Karpas-422 (cell line): ENCODE results near the gene TMEM184A. TPM values are rescaled to one million over a fixed set of nuclear protein-coding genes. Genes with fewer than 3 reads are reported as not detected.

Experiments
- DNase-seq: peaks from one replicate; pipeline ENCODE4 v3.0.0-alpha.2; 2015
- H2AFZ ChIP-seq: fragments of 200-600 bp; sonication (generic); 2 replicates; pipeline ENCODE4 v1.6.1; 2014; ENCODE audit warnings: antibody characterized with exemption, low read length, mixed read lengths
- H3K27ac ChIP-seq: fragments of 200-600 bp; sonication (generic); 2 replicates; pipeline ENCODE4 v1.5.1; 2014; ENCODE audit warnings: mild to moderate bottlenecking, low read length, moderate library complexity
- H3K27me3 ChIP-seq: fragments of 200-600 bp; sonication (generic); 2 replicates; pipeline ENCODE4 v1.6.1; 2014; ENCODE audit warnings: low read length, mixed read lengths
- H3K36me3 ChIP-seq: fragments of 200-600 bp; sonication (generic); 2 replicates; pipeline ENCODE4 v1.6.1; 2014; ENCODE audit warnings: low read length, mixed read lengths; ENCODE audit not compliant: insufficient read depth
- H3K4me1 ChIP-seq: fragments of 200-600 bp; sonication (generic); 2 replicates; pipeline ENCODE4 v1.6.1; 2014; ENCODE audit warnings: mild to moderate bottlenecking, low read length, mixed read lengths
- H3K4me2 ChIP-seq: fragments of 200-600 bp; sonication (generic); 2 replicates; pipeline ENCODE4 v1.6.1; 2014; ENCODE audit warnings: low read length, low read depth, mild to moderate bottlenecking; ENCODE audit not compliant: poor library complexity, severe bottlenecking
- H3K4me3 ChIP-seq: fragments of 200-600 bp; sonication (generic); 2 replicates; pipeline ENCODE4 v1.5.1; 2014; ENCODE audit warnings: mild to moderate bottlenecking, antibody characterized with exemption, low read length, mixed read lengths
- H3K79me2 ChIP-seq: fragments of 200-600 bp; sonication (generic); 2 replicates; pipeline ENCODE4 v1.6.1; 2014; ENCODE audit warnings: mild to moderate bottlenecking, low read length, mixed read lengths
- H3K9ac ChIP-seq: fragments of 200-600 bp; sonication (generic); 2 replicates; pipeline ENCODE4 v1.6.0; 2014; ENCODE audit warnings: low read length
- H3K9me2 ChIP-seq: fragments of 200-600 bp; sonication (generic), shearing (Covaris generic); replicated peaks from 2 replicates; pipeline ENCODE4 v1.6.0; 2014; ENCODE audit warnings: mild to moderate bottlenecking, low read length, moderate library complexity; ENCODE audit not compliant: insufficient read depth
- H3K9me3 ChIP-seq: fragments of 300-700, 200-600 bp; sonication (generic); 2 replicates; pipeline ENCODE4 v1.6.1; 2014; ENCODE audit warnings: low read length, mixed read lengths
- H4K20me1 ChIP-seq: fragments of 200-600 bp; sonication (generic); 2 replicates; pipeline ENCODE4 v1.6.1; 2014; ENCODE audit warnings: mild to moderate bottlenecking, antibody characterized with exemption, low read length, low read depth; ENCODE audit not compliant: insufficient read depth
- total RNA-seq: library from RNA; depleted of rRNA; stranded (reverse); fragments of >200 nt; shearing (Covaris generic); gene quantifications from 2 replicates; pipeline ENCODE4 v1.2.3, GENCODE V29; 2014; ENCODE audit warnings: low replicate concordance

Gene TMEM184A
- total RNA-seq, 1 experiment from 2014 or later = not detected

DNA sequence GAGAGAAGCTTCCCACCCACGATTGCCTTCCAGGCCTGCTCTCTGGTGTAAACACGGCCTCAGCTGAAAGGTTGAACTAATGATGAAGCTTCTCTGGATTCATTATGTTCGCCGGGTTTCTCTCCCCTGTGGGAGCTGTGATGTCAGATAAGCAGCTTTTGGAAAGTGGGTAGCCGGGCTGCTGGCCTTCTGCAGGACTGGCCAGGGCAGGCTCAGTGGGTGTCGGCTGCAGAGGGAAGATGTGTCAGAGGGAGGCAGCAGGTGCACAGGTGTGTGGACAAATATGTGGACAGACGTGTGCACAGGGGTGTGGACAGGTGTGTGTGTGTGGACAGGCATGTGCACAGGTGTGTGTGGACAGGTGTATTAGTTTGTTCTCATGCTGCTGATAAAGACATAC is 42.3 kb upstream of the TMEM184A start:
- H3K27me3 ChIP-seq = no peaks in the 10 kb centered on the region
- H3K4me3 ChIP-seq = no peak overlapping the region
- H4K20me1 ChIP-seq = no peaks in the 10 kb centered on the region; the same call in 1 of the 2 replicates

DNA sequence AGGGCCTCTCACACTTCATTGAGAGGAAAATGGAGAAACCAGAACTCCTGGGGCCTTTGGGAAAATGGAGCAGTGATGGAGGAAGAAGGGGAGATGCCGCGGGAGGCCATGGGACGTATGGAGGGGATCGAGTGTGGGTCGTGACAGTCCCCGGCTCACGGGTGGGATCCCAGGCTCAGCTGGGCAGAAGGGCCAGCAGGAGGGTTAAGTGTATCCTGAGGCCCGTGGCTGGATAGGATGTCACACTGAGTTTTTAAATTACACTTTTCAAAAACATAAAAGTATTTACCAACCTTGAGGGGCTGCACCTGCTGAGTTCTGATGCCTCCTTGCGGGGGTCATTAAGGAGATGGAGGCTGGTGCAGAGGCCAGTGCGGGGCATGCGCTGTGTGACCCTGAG is 41.8 kb upstream of the TMEM184A start:
- Histone ChIP-seq H3K27ac (no peak overlapping the region), H4K20me1 (peaks cover 5% of the 10 kb centered on the region; the same call in 1 of the 2 replicates), H3K4me3 (no peak overlapping the region), H3K4me1 (no peaks in the 10 kb centered on the region), H3K9me2 (no peaks in the 10 kb centered on the region), H3K27me3 (no peaks in the 10 kb centered on the region), H3K79me2 (no peaks in the 10 kb centered on the region), H2AFZ (no peak overlapping the region), H3K4me2 (no peak overlapping the region), H3K9me3 (no peaks in the 10 kb centered on the region), H3K9ac (no peak overlapping the region), H3K36me3 (no peaks in the 10 kb centered on the region)
- DNase-seq = no peak

More for the DNA sequence above, 42.3 kb upstream of the TMEM184A start:
- Histone ChIP-seq H3K4me1 (no peaks in the 10 kb centered on the region), H3K36me3 (no peaks in the 10 kb centered on the region), H3K9me3 (no peaks in the 10 kb centered on the region), H3K9ac (no peak overlapping the region), H2AFZ (no peak overlapping the region), H3K27ac (no peak overlapping the region), H3K9me2 (no peaks in the 10 kb centered on the region), H3K4me2 (no peak overlapping the region), H3K79me2 (no peaks in the 10 kb centered on the region)
- DNase-seq = no peak

DNA sequence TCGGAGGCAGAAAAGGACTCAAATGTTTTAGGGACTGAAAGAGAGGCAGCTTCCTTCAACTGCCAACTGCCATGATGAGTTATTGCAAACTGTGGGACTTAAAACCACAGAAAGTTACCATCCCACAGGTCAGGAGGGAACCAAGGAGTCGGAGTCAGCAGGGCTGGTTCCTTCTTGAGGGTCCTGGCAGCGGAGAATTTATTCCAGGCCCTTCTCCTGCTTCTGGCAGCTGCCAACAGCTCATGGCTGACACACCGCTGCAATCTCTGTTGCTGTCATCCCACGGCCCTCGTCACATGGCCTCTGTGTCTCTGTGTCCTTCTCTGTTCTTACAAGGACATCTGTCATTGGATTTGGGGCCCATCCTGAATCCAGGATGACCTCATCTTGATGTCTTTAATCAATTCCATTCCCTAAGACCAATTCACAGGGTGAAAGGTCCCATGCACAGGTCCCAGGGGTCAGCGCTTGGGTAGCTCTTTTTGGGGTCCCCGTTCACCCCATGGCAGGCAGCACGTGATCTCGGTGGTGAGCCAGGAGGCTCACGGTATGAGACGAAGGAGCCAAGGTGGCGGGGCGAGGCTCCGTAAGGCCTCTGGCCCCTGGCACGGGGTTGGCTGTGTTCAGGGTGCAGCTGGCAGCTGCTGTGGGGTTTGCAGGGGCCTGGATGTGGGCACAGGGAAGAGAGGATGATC is 41.2 kb upstream of the TMEM184A start:
- Histone ChIP-seq H3K4me2 (no peak overlapping the region), H3K9me3 (no peaks in the 10 kb centered on the region), H3K27me3 (no peaks in the 10 kb centered on the region)

DNA sequence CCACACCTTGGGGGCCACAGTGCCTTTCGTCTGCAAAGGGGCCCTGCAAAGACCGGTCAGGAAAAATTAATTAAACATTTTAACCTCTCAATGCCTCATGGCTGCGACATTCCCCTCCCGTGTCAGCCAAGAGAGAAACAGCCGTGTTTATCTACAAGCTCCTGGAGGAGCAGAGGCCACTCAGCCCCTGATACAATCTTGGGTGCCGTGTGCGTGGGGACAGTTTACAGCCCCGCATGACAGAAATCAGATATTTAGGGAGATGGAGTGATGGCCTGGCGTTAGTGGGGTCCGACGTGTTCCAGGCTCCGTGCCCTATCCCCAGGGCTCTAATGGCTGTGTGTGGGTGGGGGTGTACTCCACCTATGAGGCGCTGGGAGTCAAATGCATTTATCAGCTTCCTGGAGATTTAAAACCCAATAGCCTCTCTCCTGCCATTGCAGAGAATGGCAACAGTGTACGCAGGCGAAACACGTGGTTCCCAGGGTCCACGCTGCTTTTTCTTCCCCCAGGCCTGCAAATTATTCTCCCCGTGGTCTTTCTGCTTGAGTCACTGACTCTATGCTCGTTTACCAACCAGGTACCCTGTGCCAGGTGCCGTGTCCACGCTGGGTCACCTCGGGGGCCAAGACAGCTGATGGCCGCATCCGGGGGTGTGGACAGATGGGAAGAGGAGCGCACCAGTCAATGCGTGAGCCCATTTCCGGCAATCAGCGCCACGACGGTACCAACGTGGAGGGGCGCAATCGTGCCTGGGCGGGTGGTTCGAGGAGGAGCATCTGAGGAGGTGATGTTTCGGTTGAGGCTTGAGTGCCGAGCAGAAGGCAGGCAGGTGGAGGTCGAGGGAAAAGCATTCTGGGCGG is 40.4 kb upstream of the TMEM184A start:
- no peaks in the 10 kb centered on the region for H3K27me3 ChIP-seq
- no peaks in the 10 kb centered on the region for H3K9me3 ChIP-seq
- no peaks in the 10 kb centered on the region for H3K4me1 ChIP-seq
- peaks cover 6% of the 10 kb centered on the region; the same call in 1 of the 2 replicates for H4K20me1 ChIP-seq
- no peaks in the 10 kb centered on the region for H3K36me3 ChIP-seq
- DNase-seq = no peak
- H3K9ac ChIP-seq = no peak overlapping the region
- no peak overlapping the region for H3K4me2 ChIP-seq
- H2AFZ ChIP-seq = no peak overlapping the region
- no peaks in the 10 kb centered on the region for H3K9me2 ChIP-seq
- H3K4me3 ChIP-seq = no peak overlapping the region
- no peak overlapping the region for H3K27ac ChIP-seq
- no peaks in the 10 kb centered on the region for H3K79me2 ChIP-seq

More for the DNA sequence above, 41.2 kb upstream of the TMEM184A start:
- Histone ChIP-seq H3K27ac (no peak overlapping the region), H3K9ac (no peak overlapping the region), H4K20me1 (peaks cover 6% of the 10 kb centered on the region; the same call in 1 of the 2 replicates), H3K4me1 (no peaks in the 10 kb centered on the region), H3K36me3 (no peaks in the 10 kb centered on the region), H3K9me2 (no peaks in the 10 kb centered on the region), H3K4me3 (no peak overlapping the region), H2AFZ (no peak overlapping the region), H3K79me2 (no peaks in the 10 kb centered on the region)
- DNase-seq = no peak

DNA sequence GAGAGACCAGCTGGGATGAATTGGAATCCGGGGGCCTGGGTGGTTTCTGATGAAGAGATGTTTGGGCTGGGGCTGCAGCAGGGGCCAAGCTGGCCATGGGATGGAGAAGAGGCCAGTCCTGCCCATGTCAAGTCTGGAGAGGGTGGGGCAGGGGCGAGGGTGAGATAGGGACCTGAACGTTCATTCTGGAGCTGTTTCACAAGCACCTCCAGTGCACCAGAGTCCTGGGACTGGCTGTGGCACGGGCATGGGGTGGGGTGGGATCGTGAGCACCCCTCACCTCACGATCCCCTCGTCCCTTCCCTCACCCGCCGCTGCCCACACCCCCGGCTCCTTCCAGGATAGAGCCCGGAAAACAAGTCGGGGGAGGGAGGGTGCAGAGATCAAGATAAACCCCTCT is 39.6 kb upstream of the TMEM184A start:
- Histone ChIP-seq H3K4me3 (no peak overlapping the region), H3K9ac (no peak overlapping the region), H2AFZ (no peak overlapping the region), H3K27ac (no peak overlapping the region), H3K9me3 (no peaks in the 10 kb centered on the region), H3K4me1 (no peaks in the 10 kb centered on the region), H3K36me3 (no peaks in the 10 kb centered on the region), H3K79me2 (no peaks in the 10 kb centered on the region), H4K20me1 (peaks cover 6% of the 10 kb centered on the region; the same call in 1 of the 2 replicates), H3K9me2 (no peaks in the 10 kb centered on the region), H3K4me2 (no peak overlapping the region), H3K27me3 (no peaks in the 10 kb centered on the region)
- DNase-seq = no peak

DNA sequence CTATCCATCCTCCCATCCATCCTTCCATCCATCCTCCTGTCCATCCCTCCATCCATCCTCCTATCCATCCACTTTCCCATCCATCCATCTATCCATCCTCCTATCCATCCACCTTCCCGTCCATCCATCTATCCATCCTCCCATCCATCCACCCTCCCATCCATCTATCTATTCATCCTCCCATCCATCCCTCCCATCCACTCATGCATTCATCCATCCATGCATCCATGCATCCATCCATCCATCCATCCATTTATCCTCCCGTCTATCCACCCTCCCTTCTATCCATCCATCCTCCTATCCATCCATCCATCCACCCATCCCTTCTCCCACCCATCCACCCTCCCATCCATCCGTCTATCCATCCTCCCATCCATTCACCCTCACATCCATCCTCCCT is 39.0 kb upstream of the TMEM184A start:
- H3K4me1 ChIP-seq = no peaks in the 10 kb centered on the region
- no peak overlapping the region for H2AFZ ChIP-seq
- no peak overlapping the region for H3K4me3 ChIP-seq
- H3K9me2 ChIP-seq = no peaks in the 10 kb centered on the region
- no peaks in the 10 kb centered on the region for H3K79me2 ChIP-seq
- H3K27me3 ChIP-seq = no peaks in the 10 kb centered on the region
- H4K20me1 ChIP-seq = peaks cover 6% of the 10 kb centered on the region; the same call in 1 of the 2 replicates
- no peak for DNase-seq
- H3K27ac ChIP-seq = no peak overlapping the region
- H3K9me3 ChIP-seq = no peaks in the 10 kb centered on the region
- H3K9ac ChIP-seq = no peak overlapping the region
- no peaks in the 10 kb centered on the region for H3K36me3 ChIP-seq
- H3K4me2 ChIP-seq = no peak overlapping the region

DNA sequence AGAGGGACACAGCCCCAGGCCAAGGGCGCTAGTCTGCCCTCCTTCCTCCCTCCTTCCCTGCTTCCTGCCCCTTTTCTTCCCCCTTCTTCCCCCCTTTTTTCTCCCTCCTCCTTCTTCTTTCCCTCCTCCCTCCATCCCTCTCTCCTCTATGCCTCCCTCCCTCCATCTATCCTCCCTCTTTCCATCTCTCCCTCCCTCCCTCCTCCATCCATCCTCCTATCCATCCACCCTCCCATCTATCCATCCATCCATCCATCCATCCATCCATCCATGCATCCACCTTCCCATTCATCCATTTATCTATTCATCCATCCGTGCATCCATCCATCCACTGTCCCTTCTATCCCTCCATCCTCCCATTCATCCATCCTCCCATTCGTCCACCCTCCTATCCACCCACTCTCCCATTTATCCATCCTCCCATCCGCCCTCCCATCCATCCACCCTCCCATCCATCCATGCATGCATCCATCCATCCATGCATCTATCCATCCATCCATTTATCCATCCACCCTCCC is 38.0 kb upstream of the TMEM184A start:
- H3K27me3 ChIP-seq = no peaks in the 10 kb centered on the region; the same call in 1 of the 2 replicates
- no peaks in the 10 kb centered on the region for H3K36me3 ChIP-seq
- H3K79me2 ChIP-seq = no peaks in the 10 kb centered on the region
- no peak overlapping the region for H3K4me2 ChIP-seq
- H3K4me1 ChIP-seq = no peaks in the 10 kb centered on the region
- H3K9ac ChIP-seq = no peak overlapping the region
- DNase-seq = no peak
- peaks cover 6% of the 10 kb centered on the region; the same call in 1 of the 2 replicates for H4K20me1 ChIP-seq
- H3K9me3 ChIP-seq = peaks cover 4% of the 10 kb centered on the region
- H3K9me2 ChIP-seq = no peaks in the 10 kb centered on the region
- no peak overlapping the region for H3K4me3 ChIP-seq
- H2AFZ ChIP-seq = no peak overlapping the region
- no peak overlapping the region for H3K27ac ChIP-seq
